IMR-90 (cell line): ENCODE results near the gene GJB5. TPM values are rescaled to one million over a fixed set of nuclear protein-coding genes. Genes with fewer than 3 reads are reported as not detected.

Source experiments
- ATAC-seq: fragments of 200-7000 bp; cut with Tn5 transposase; 2 replicates; pipeline ENCODE4 v1.9.1; 2020; ENCODE audit warnings: low read depth, mild to moderate bottlenecking, moderate library complexity
- BruUV-seq: library from RNA; stranded (reverse); fragments of 400-500 nt; replicated peaks from 2 replicates; lab custom pipeline; 2021; lab: Mats Ljungman, UMichigan
- CTCF ChIA-PET: fragments of 300-600 bp; formaldehyde crosslinking; extraction: SDS; loops from one replicate; lab custom pipeline; 2021; ENCODE audit warnings: antibody characterized with exemption; lab: Yijun Ruan, JAX
- POLR2A ChIA-PET: fragments of 300-600 bp; sonication (Branson Sonifier 250); formaldehyde crosslinking; loops from one replicate; lab custom pipeline; 2022; ENCODE audit warnings: antibody characterized with exemption; ENCODE audit not compliant: unreplicated experiment; lab: Charles Lee
- DNase-seq: peaks from one replicate; pipeline ENCODE4 v3.0.0; 2013
- H2AFZ ChIP-seq: replicated peaks from 2 replicates; pipeline ENCODE3; 2013; ENCODE audit warnings: low read length, mild to moderate bottlenecking; ENCODE audit not compliant: poor library complexity
- H2AK5ac ChIP-seq: 2 replicates; pipeline ENCODE4 v1.6.1; 2013; ENCODE audit warnings: low read depth, low read length, inconsistent platforms
- H2AK9ac ChIP-seq: replicated peaks from 2 replicates; pipeline ENCODE3; 2013; ENCODE audit warnings: mild to moderate bottlenecking, low read depth, low read length, moderate library complexity; ENCODE audit not compliant: poor library complexity
- H2BK120ac ChIP-seq: 2 replicates; pipeline ENCODE4 v1.6.1; 2013; ENCODE audit warnings: low read depth, low read length, inconsistent platforms
- H2BK15ac ChIP-seq: 3 replicates; pipeline ENCODE4 v1.6.1; 2013; ENCODE audit warnings: low read depth, low read length, inconsistent platforms
- H2BK20ac ChIP-seq: 2 replicates; pipeline ENCODE4 v1.6.1; 2013; ENCODE audit warnings: low read depth, mild to moderate bottlenecking, inconsistent platforms, low read length, moderate library complexity
- H2BK5ac ChIP-seq: 2 replicates; pipeline ENCODE4 v1.6.1; 2013; ENCODE audit warnings: mild to moderate bottlenecking, low read depth, low read length, inconsistent platforms; ENCODE audit not compliant: poor library complexity, severe bottlenecking
- H3K14ac ChIP-seq: replicated peaks from 2 replicates; pipeline ENCODE4 v1.6.1; 2013; ENCODE audit warnings: low read depth, low read length, inconsistent platforms
- H3K18ac ChIP-seq: 2 replicates; pipeline ENCODE4 v1.6.1; 2013; ENCODE audit warnings: low read depth, low read length, control low read depth
- H3K23ac ChIP-seq: 2 replicates; pipeline ENCODE4 v1.6.1; 2013; ENCODE audit warnings: low read depth, low read length, inconsistent platforms
- H3K27ac ChIP-seq: 2 replicates; pipeline ENCODE4 v1.5.1; 2013; ENCODE audit warnings: mild to moderate bottlenecking, control low read depth, low read length; ENCODE audit not compliant: insufficient read depth
- H3K27me3 ChIP-seq: 2 replicates; pipeline ENCODE4 v1.6.1; 2013; ENCODE audit warnings: low read length; ENCODE audit not compliant: control insufficient read depth, insufficient read depth
- H3K36me3 ChIP-seq: 2 replicates; pipeline ENCODE4 v1.6.1; 2013; ENCODE audit warnings: low read length, mixed read lengths; ENCODE audit not compliant: control insufficient read depth, insufficient read depth
- H3K4ac ChIP-seq: 2 replicates; pipeline ENCODE4 v1.6.1; 2013; ENCODE audit warnings: low read depth, low read length, inconsistent platforms
- H3K4me1 ChIP-seq: 2 replicates; pipeline ENCODE4 v1.6.1; 2013; ENCODE audit warnings: low read length, mixed read lengths; ENCODE audit not compliant: control insufficient read depth, insufficient read depth
- H3K4me2 ChIP-seq: 2 replicates; pipeline ENCODE4 v1.6.1; 2013; ENCODE audit warnings: low read depth, mild to moderate bottlenecking, control low read depth, low read length, moderate library complexity
- H3K4me3 ChIP-seq: 2 replicates; pipeline ENCODE4 v1.5.1; 2013; ENCODE audit warnings: low read depth, mild to moderate bottlenecking, control low read depth, low read length, moderate library complexity; ENCODE audit not compliant: insufficient read depth
- H3K56ac ChIP-seq: 2 replicates; pipeline ENCODE4 v1.6.1; 2013; ENCODE audit warnings: low read length, inconsistent platforms; ENCODE audit not compliant: insufficient read depth; ENCODE audit errors: extremely low read depth
- H3K79me1 ChIP-seq, 2 experiments: 2 replicates each; pipeline ENCODE4 v1.6.1; 2013; ENCODE audit warnings: low read length in 2 of 2, inconsistent platforms in 1 of 2, low read depth in 1 of 2
- H3K9ac ChIP-seq: 2 replicates; pipeline ENCODE4 v1.6.1; 2013; ENCODE audit warnings: low read depth, low read length, control low read depth
- H3K9me1 ChIP-seq: 2 replicates; pipeline ENCODE4 v1.6.1; 2013; ENCODE audit warnings: low read length, inconsistent platforms; ENCODE audit not compliant: insufficient read depth
- H3K9me3 ChIP-seq: 2 replicates; pipeline ENCODE4 v1.6.1; 2013; ENCODE audit warnings: low read length; ENCODE audit not compliant: control insufficient read depth, insufficient read depth
- H4K20me1 ChIP-seq: 2 replicates; pipeline ENCODE4 v1.6.1; 2013; ENCODE audit warnings: low read length, inconsistent platforms; ENCODE audit not compliant: insufficient read depth
- H4K5ac ChIP-seq: 2 replicates; pipeline ENCODE4 v1.6.1; 2013; ENCODE audit warnings: mild to moderate bottlenecking, low read depth, low read length, control low read depth
- H4K8ac ChIP-seq, 2 experiments: 2 replicates each; pipeline ENCODE4 v1.6.1; 2013; ENCODE audit warnings: low read depth in 2 of 2, low read length in 2 of 2, control low read depth in 1 of 2, inconsistent platforms in 1 of 2
- H4K91ac ChIP-seq: 2 replicates; pipeline ENCODE4 v1.6.1; 2013; ENCODE audit warnings: low read depth, low read length, inconsistent platforms; ENCODE audit not compliant: insufficient read depth
- BHLHE40 ChIP-seq: fragments of 150-350 bp; IDR thresholded peaks from 2 replicates; pipeline ENCODE4 v1.6.1; 2016; ENCODE audit warnings: mild to moderate bottlenecking, low read depth, low read length
- CEBPB ChIP-seq: IDR thresholded peaks from 2 replicates; pipeline ENCODE4 v1.6.1; 2012; ENCODE audit warnings: low read depth, low read length, improper control_type of control experiment
- CHD1 ChIP-seq: IDR thresholded peaks from 2 replicates; pipeline ENCODE4 v1.6.1; 2012; ENCODE audit warnings: low read depth, low read length, improper control_type of control experiment
- CTCF ChIP-seq: conservative IDR thresholded peaks from 2 replicates; pipeline ENCODE4 v1.5.1; 2012; ENCODE audit warnings: mild to moderate bottlenecking, low read depth, low read length, improper control_type of control experiment
- ELK1 ChIP-seq: fragments of 150-350 bp; IDR thresholded peaks from 2 replicates; pipeline ENCODE4 v1.6.1; 2016; ENCODE audit warnings: low read depth, mild to moderate bottlenecking, low read length, moderate library complexity, borderline replicate concordance
- FOS ChIP-seq: fragments of 150-350 bp; IDR thresholded peaks from 2 replicates; pipeline ENCODE4 v1.6.1; 2016; ENCODE audit warnings: low read depth, low read length
- MAFK ChIP-seq: IDR thresholded peaks from 2 replicates; pipeline ENCODE4 v1.6.1; 2012; ENCODE audit warnings: low read depth, low read length, improper control_type of control experiment
- MAZ ChIP-seq: IDR thresholded peaks from 2 replicates; pipeline ENCODE4 v1.6.1; 2012; ENCODE audit warnings: low read depth, mild to moderate bottlenecking, low read length, improper control_type of control experiment, moderate library complexity, borderline replicate concordance
- MXI1 ChIP-seq: IDR thresholded peaks from 2 replicates; pipeline ENCODE4 v1.6.1; 2012; ENCODE audit warnings: low read depth, mild to moderate bottlenecking, low read length, moderate library complexity, borderline replicate concordance
- NFE2L2 ChIP-seq: fragments of 150-350 bp; IDR thresholded peaks from 2 replicates; pipeline ENCODE4 v1.6.1; 2016; ENCODE audit warnings: low read depth, mild to moderate bottlenecking, low read length
- POLR2A ChIP-seq: IDR thresholded peaks from 2 replicates; pipeline ENCODE4 v1.6.1; 2012; ENCODE audit warnings: mild to moderate bottlenecking, low read depth, low read length
- RAD21 ChIP-seq: IDR thresholded peaks from 2 replicates; pipeline ENCODE4 v1.6.1; 2012; ENCODE audit warnings: low read length, improper control_type of control experiment
- RCOR1 ChIP-seq: IDR thresholded peaks from 2 replicates; pipeline ENCODE4 v1.6.1; 2012; ENCODE audit warnings: mild to moderate bottlenecking, low read length, improper control_type of control experiment; ENCODE audit not compliant: insufficient replicate concordance
- RFX5 ChIP-seq: IDR thresholded peaks from 2 replicates; pipeline ENCODE4 v1.8.0; 2012; ENCODE audit warnings: low read depth, mild to moderate bottlenecking, low read length, moderate library complexity
- SMC3 ChIP-seq: fragments of 150-350 bp; IDR thresholded peaks from 2 replicates; pipeline ENCODE4 v1.6.1; 2016; ENCODE audit warnings: low read depth, mild to moderate bottlenecking, antibody characterized with exemption, low read length, moderate library complexity
- USF2 ChIP-seq: fragments of 150-350 bp; IDR thresholded peaks from 2 replicates; pipeline ENCODE4 v1.6.1; 2017; ENCODE audit warnings: mild to moderate bottlenecking, antibody characterized with exemption, low read length, low read depth
- WGBS, 2 experiments: methylation state at CpG; one replicate each; pipeline versions ENCODE4 v1.1.5 to v1.1.7; 2013; ENCODE audit warnings: missing lambda C conversion rate in 2 of 2; ENCODE audit not compliant: insufficient read length in 1 of 2; ENCODE audit errors: extremely low coverage in 2 of 2; 5-methylcytosine and 5-hydroxymethylcytosine counted together
- dilution Hi-C: fragments of 300-500 bp; cut with HindIII; formaldehyde crosslinking; loops from one replicate; pipeline ENCODE4 v1.14.3; 2018; ENCODE audit warnings: low sequenced_read_pairs; ENCODE audit not compliant: unreplicated experiment
- in situ Hi-C: fragments of 300-500 bp; cut with MboI; formaldehyde crosslinking; loops from 3 replicates; pipeline ENCODE4 v1.14.3; 2019; ENCODE audit warnings: low sequenced_read_pairs, inconsistent platforms, mixed read lengths
- intact Hi-C: fragments of 100-400 bp; cut with micrococcal nuclease; formaldehyde crosslinking; loops from 2 replicates; pipeline ENCODE4 v1.10.0; 2022
- polyA plus RNA-seq, 3 experiments: library from polyadenylated mRNA; depleted of rRNA; stranded (reverse); fragments of >200 nt; gene quantifications; 2 replicates each; pipeline ENCODE4 v1.2.3, GENCODE V29; 2012; ENCODE audit warnings: low replicate concordance in 1 of 3
- total RNA-seq: library from RNA; depleted of rRNA; stranded (reverse); fragments of >200 nt; gene quantifications from 2 replicates; pipeline ENCODE4 v1.2.3, GENCODE V29; 2012

Gene GJB5
- total and polyA plus RNA-seq, 2 of the 4 experiments (the other 2 are of a cell fraction): 0.10 TPM; not detected in 1

DNA sequence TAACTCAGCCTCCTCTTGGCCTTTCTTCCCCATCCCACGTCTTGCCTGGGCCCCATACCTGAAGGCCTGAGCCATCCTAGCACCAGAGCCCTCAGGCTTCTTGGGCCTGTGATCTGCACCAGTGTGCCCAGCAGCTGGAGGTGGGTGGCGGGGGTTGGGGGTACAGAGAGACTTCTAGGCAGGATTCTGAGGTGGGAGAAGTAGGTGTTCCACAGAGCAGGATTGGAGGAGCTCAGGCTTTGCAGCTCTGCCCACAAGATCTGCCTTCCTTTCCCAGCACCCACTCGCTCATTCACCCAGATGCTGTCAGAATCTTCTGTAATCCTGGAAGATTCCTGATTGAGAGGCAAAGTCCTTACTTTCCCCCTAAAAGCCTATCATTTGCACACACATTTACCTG is 10.0 kb upstream of the GJB5 start:
- Histone ChIP-seq H3K4me1 (no peaks in the 10 kb centered on the region), H3K4ac (no peak overlapping the region), H2BK120ac (no peak overlapping the region), H3K4me3 (no peak overlapping the region), H3K14ac (no peak overlapping the region), H4K5ac (no peak overlapping the region), H3K18ac (no peak overlapping the region), H3K56ac (no peak overlapping the region), H4K91ac (no peak overlapping the region), H3K9me3 (no peaks in the 10 kb centered on the region), H2AK9ac (no peak overlapping the region), H3K9me1 (no peaks in the 10 kb centered on the region), H4K20me1 (no peaks in the 10 kb centered on the region), H3K79me1 (no peaks in the 10 kb centered on the region), H2AK5ac (no peak overlapping the region), H2BK15ac (no peak overlapping the region), H3K23ac (no peak overlapping the region), H2BK5ac (no peak overlapping the region), H3K9ac (no peak overlapping the region), H3K27ac (no peak overlapping the region), H2AFZ (no peak overlapping the region), H3K27me3 (peaks cover 2% of the 10 kb centered on the region; the same call in 1 of the 2 replicates), H3K36me3 (no peaks in the 10 kb centered on the region), H4K8ac (no peak overlapping the region), H3K4me2 (no peak overlapping the region), H2BK20ac (no peak overlapping the region)
- no peak for DNase-seq
- ATAC-seq: no peak
- intact Hi-C loops (no loop called here), in situ Hi-C loops (loop anchor here (10.0 kb wide), 1 partner anchor 1110 kb away; no protein-coding TSS in a partner anchor), dilution Hi-C loops (no loop called here)
- ChIA-PET CTCF (interaction anchor here (3.3 kb wide), 1 partner anchor 1112 kb away, joined by 26 read pairs; no protein-coding TSS in a partner anchor), POLR2A (no interaction called here)
- WGBS, 2 experiments: no CpG with 5 or more reads among the region's 3 CpGs
- no TSS peak for BruUV-seq
- TF ChIP-seq RFX5: no peak
- TF ChIP-seq BHLHE40: no peak
- TF ChIP-seq FOS: no peak
- TF ChIP-seq CHD1: no peak
- TF ChIP-seq MXI1: no peak
- no peak for TF ChIP-seq RAD21
- no peak for TF ChIP-seq CEBPB
- TF ChIP-seq POLR2A: no peak
- TF ChIP-seq ELK1: no peak
- no peak for TF ChIP-seq RCOR1
- TF ChIP-seq CTCF: no peak
- no peak for TF ChIP-seq NFE2L2
- TF ChIP-seq MAZ: no peak
- TF ChIP-seq SMC3: no peak
- TF ChIP-seq MAFK: no peak
- no peak for TF ChIP-seq USF2
